ENCODE results near the gene TBKBP1. TPM values are rescaled to one million over a fixed set of nuclear protein-coding genes. Genes with fewer than 3 reads are reported as not detected.
"Not testable (repeated sequence)": the region's sequence is repeated elsewhere in the genome, so short reads cannot be mapped to it uniquely, and the experiment has no call there.

Gene TBKBP1
- total and polyA plus RNA-seq, 7 donors = 5.3 to 37.9 (median 20.4) TPM

DNA sequence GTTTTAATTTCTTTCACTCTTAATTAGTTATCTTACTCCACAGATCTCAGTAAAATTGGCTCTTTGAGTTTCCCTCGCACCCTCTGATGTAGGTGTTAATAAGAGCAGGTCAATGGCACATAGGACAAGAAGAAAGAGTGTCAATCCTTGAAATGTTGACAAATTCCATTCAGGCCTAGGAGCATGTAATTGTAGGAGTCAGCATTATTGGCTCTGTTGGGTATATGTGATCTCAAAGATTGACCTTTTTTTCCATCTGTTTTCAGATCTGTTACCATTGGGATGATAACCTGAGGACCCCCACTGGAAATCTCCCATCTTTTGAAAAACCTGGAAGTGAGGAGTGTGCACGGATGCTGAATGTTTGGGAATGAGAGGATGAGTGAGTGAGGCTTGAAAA, 11.8 kb upstream of the TBKBP1 start:
- H3K9me3 ChIP-seq = no peaks in the 10 kb centered on the region
- peaks cover 20% of the 10 kb centered on the region for H3K4me1 ChIP-seq
- H3K36me3 ChIP-seq (ENCODE audit: insufficient read depth in 1 of 2, low read depth in 1 of 2) = peaks cover 28 to 77% of the 10 kb centered on the region in 2 donors
- intact Hi-C loops (cut with DNase I) = no loop called here
- DNase-seq = no peak
- TF ChIP-seq, protein P1, sequence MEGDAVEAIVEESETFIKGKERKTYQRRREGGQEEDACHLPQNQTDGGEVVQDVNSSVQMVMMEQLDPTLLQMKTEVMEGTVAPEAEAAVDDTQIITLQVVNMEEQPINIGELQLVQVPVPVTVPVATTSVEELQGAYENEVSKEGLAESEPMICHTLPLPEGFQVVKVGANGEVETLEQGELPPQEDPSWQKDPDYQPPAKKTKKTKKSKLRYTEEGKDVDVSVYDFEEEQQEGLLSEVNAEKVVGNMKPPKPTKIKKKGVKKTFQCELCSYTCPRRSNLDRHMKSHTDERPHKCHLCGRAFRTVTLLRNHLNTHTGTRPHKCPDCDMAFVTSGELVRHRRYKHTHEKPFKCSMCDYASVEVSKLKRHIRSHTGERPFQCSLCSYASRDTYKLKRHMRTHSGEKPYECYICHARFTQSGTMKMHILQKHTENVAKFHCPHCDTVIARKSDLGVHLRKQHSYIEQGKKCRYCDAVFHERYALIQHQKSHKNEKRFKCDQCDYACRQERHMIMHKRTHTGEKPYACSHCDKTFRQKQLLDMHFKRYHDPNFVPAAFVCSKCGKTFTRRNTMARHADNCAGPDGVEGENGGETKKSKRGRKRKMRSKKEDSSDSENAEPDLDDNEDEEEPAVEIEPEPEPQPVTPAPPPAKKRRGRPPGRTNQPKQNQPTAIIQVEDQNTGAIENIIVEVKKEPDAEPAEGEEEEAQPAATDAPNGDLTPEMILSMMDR (IDR thresholded peaks at IDR 0.05) = no peak
- 87 to 96% (median 88%) methylated on average over 2 of the region's 2 CpGs for WGBS, 3 donors
- no peak overlapping the region for H3K27ac ChIP-seq
- ATAC-seq = no peak
- H3K27me3 ChIP-seq (ENCODE audit: insufficient read depth in 3 of 3, low read length in 2 of 3) = no peaks in the 10 kb centered on the region
- H3K4me3 ChIP-seq = no peak overlapping the region

DNA sequence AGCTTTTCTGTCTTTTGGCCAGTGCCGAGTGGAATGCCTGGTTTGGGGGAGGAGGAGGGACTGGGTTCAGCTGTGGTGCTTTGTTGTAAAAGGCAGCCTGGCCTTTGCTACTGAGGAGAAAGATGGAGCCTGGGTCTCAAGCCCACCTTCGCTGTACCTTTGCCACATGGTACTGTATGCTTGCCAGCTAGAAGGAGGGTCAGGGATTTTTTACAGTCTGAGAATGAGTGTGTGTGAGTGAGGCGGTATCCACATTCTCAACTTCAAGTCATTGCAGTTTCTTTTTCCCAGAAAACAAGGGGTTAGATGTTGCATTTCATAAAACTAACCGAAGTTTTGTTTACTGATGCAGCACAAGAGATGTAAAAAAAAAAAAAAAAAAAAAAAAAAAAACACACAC, 11.2 kb upstream of the TBKBP1 start:
- H3K9me3 ChIP-seq; H3K4me3 ChIP-seq; H3K27me3 ChIP-seq (ENCODE audit: insufficient read depth in 3 of 3, low read length in 2 of 3); ATAC-seq; intact Hi-C loops (cut with DNase I); H3K27ac ChIP-seq; DNase-seq: not testable (repeated sequence)
- peaks cover 22 to 71% of the 10 kb centered on the region in 2 donors for H3K36me3 ChIP-seq (ENCODE audit: insufficient read depth in 1 of 2, low read depth in 1 of 2)
- WGBS, 3 donors = 75 to 81% (median 78%) methylated on average over 4 of the region's 4 CpGs
- H3K4me1 ChIP-seq = peaks cover 26% of the 10 kb centered on the region

DNA sequence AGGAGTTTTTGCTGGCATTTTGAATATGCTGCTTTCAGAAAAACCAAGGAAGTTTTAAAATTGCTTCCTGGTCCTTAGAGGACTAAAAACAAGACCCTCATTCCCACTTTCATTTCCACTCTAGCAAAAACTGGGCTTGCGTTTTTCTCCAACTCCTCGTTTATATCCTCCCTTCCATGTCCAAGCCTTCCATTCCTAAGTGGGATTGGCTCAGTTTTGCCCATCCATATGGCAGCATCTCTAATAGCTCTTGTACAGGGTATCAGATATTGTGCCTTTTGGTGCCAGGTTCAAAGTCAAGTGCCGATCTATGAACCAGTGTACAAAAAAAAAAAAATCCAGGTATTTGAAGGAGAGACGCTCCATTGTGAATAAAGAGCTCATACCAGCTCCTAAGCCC, 9.9 kb upstream of the TBKBP1 start:
- no peak overlapping the region for H3K4me3 ChIP-seq
- 87 to 92% (median 91%) methylated on average over 4 of the region's 4 CpGs for WGBS, 3 donors
- peaks cover 14 to 58% of the 10 kb centered on the region in 2 donors for H3K36me3 ChIP-seq (ENCODE audit: insufficient read depth in 1 of 2, low read depth in 1 of 2)
- no peaks in the 10 kb centered on the region for H3K27me3 ChIP-seq (ENCODE audit: insufficient read depth in 3 of 3, low read length in 2 of 3)
- H3K27ac ChIP-seq = no peak overlapping the region
- DNase-seq (no peak), ATAC-seq (no peak)
- TF ChIP-seq, protein P1 (IDR thresholded peaks at IDR 0.05) = no peak
- H3K4me1 ChIP-seq = peaks cover 30% of the 10 kb centered on the region
- H3K9me3 ChIP-seq = no peaks in the 10 kb centered on the region
- intact Hi-C loops (cut with DNase I) = no loop called here

DNA sequence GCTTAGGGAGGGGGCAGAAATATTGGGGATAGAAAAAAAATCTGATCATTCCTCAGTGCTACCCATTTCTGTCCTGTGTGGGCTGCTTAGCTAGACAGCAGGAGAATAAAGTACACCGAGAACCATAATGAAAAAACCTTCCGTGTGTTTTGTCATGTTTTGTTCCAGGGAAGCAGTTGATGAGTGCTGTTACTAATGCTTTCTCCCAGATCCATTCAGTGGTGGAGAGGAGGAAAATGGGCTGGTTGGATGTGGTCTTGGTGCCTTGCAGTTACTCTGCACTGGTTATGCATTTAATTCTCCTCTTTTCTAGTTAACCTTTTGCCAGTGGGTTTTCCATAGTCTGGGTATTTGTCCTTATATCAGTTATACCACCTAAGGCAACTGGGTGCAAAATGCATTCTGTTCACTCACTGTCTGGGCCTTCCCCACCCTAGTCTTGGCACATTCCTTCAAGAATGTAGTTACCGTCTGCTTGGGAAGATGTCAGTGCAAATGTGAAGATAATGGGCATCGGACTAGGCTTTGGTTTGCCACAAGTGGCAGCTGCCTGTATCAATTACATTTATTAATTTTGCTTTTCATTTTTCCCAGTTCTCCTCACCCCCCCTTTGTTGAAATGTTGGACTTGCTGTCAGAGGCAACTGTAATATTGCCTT, 9.3 kb upstream of the TBKBP1 start:
- intact Hi-C loops (cut with DNase I) = no loop called here
- DNase-seq (no peak), ATAC-seq (no peak)
- TF ChIP-seq, protein P1 (IDR thresholded peaks at IDR 0.05) = no peak
- no peaks in the 10 kb centered on the region for H3K27me3 ChIP-seq (ENCODE audit: insufficient read depth in 3 of 3, low read length in 2 of 3)
- 59 to 79% (median 61%) methylated on average over 4 of the region's 4 CpGs for WGBS, 3 donors
- H3K9me3 ChIP-seq = no peaks in the 10 kb centered on the region
- no peak overlapping the region for H3K27ac ChIP-seq
- H3K36me3 ChIP-seq (ENCODE audit: insufficient read depth in 1 of 2, low read depth in 1 of 2) = peaks cover 11 to 52% of the 10 kb centered on the region in 2 donors
- no peak overlapping the region for H3K4me3 ChIP-seq
- peaks cover 30% of the 10 kb centered on the region for H3K4me1 ChIP-seq

DNA sequence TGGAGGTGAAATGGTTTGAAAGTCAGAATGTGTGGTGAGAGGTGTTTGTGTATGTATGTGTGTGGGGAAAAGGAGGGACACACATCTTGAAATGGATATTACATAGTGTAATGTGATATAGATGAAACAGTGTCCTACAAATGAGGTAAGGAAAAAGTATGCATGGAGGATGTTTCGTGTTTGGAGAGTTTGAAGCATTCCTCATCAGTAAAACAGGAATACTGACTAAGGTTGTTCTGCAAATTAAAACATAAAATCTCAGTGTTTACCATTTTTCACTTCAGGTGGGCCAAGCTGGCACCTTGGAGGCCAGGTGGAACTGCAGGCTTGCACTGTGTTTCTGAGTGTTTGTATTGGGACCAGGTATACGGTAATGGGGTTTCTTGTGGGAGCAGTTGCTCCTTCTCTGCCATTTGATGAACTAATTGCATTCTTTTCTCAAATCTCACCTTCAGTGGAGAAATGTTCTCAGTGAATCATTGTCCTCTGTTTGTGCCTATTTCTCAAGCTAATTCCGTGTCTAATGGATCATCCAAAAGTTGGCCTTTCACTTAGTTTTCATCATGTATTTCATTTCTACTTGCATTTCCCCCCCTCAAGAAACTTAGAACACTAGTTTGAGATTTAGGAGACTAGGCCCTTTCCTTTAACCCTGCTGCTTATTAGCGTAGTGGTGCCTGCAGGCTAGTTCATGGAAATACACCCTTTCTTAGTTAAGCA, 8.2 kb upstream of the TBKBP1 start:
- TF ChIP-seq, protein P1 (IDR thresholded peaks at IDR 0.05) = no peak
- peaks cover 30% of the 10 kb centered on the region for H3K4me1 ChIP-seq
- no peaks in the 10 kb centered on the region for H3K9me3 ChIP-seq
- no peaks in the 10 kb centered on the region for H3K27me3 ChIP-seq (ENCODE audit: insufficient read depth in 3 of 3, low read length in 2 of 3)
- H3K27ac ChIP-seq = no peak overlapping the region
- no peak for DNase-seq
- intact Hi-C loops (cut with DNase I) = no loop called here
- peak in 1 of 4 donors; percentile 50 for ATAC-seq
- no peak overlapping the region for H3K4me3 ChIP-seq
- H3K36me3 ChIP-seq (ENCODE audit: insufficient read depth in 1 of 2, low read depth in 1 of 2) = peaks cover 7 to 41% of the 10 kb centered on the region in 2 donors
- WGBS, 3 donors = 55 to 84% (median 57%) methylated on average over 4 of the region's 4 CpGs

Data from psoas muscle (tissue), 8 donors.